Measurements from ENCODE around the gene CACNA1C.

CACNA1C gene

DNA sequence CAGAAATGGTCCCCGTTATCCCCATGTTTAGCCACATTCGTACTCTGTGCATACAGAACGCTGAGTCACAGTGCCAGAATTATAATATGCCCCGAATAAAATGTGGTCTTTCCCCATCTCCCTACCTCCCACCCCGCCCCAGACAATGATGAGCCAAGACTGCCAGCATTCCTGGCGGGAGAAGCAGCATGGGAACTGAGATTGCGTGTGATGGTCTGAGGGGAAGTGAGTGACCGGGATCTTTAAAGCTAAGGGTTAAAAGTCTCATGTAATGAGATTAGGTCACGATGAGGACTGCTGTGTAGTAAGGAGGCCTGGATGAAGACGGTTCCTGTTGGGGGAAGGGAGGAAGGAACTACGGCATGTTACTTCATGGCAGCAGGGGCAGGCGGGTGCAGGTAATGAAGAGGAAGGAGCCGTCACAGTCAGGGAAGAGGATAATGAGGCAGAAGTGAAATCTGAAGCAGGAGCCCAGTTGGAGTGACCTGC, 498.7 kb downstream of the CACNA1C start:
- peaks cover 8% of the 10 kb centered on the region for H3K27me3 Mint-ChIP-seq

GRCh38 chr12:2552000-2552756, 499.4 kb downstream of the CACNA1C start:
- Mint-ChIP-seq H3K4me3 (no peak overlapping the region), H3K4me1 (no peaks in the 10 kb centered on the region), H3K9me3 (no peaks in the 10 kb centered on the region), H3K27me3 (peaks cover 6% of the 10 kb centered on the region), H3K27ac (no peak overlapping the region)
- ATAC-seq = no peak
- DNase-seq = no peak

More for the DNA sequence above, 498.7 kb downstream of the CACNA1C start:
- Mint-ChIP-seq H3K27ac (no peak overlapping the region), H3K4me3 (no peak overlapping the region), H3K4me1 (no peaks in the 10 kb centered on the region), H3K9me3 (no peaks in the 10 kb centered on the region)
- DNase-seq (no peak), ATAC-seq (no peak)

DNA sequence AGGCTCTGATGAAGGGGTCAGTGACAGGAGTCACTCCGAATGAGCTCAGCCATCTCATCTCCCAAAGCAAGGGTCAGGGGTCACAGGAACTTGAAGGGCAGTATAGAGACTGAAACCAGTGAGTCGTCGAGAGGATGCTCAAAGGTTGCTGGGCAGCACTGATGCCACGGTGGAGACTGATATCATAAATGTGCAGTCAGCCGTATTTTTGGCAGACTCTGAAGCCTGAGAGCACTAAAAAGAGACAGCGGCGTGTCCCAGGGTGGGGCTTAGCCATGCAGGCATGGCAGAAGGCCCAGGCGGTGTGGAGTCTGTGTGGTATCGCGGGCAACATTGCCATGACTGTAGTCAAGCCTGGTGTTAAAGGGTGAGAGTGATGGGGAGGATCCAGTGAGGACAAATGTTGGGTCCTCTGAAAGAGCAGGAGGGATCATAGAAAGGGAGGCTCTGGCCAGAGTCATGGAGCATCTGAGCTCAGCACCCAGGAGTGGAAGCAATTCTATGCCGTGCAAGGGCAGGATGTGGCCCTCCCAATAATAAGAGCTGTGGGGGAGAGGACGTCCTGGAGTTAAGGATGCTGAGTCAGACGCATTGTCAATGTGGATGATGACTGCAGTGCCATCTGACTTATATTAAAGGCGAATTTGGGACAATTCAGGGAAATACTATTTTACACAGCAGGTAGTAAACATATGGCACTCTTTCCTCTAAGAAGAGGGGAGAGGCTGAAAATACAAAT, 500.8 kb downstream of the CACNA1C start:
- ATAC-seq (no peak), DNase-seq (no peak)
- Mint-ChIP-seq H3K27me3 (no peaks in the 10 kb centered on the region), H3K4me1 (no peaks in the 10 kb centered on the region), H3K27ac (no peak overlapping the region), H3K9me3 (no peaks in the 10 kb centered on the region), H3K4me3 (no peak overlapping the region)

- H3K4me3 Mint-ChIP-seq = no peak overlapping the region
- no peaks in the 10 kb centered on the region for H3K9me3 Mint-ChIP-seq
- no peak overlapping the region for H3K27ac Mint-ChIP-seq
- H3K27me3 Mint-ChIP-seq = no peaks in the 10 kb centered on the region
- no peaks in the 10 kb centered on the region for H3K4me1 Mint-ChIP-seq
- DNase-seq (no peak), ATAC-seq (no peak)
These were observed 502.8 kb downstream of the CACNA1C start for GRCh38 chr12:2555487-2556082.

DNA sequence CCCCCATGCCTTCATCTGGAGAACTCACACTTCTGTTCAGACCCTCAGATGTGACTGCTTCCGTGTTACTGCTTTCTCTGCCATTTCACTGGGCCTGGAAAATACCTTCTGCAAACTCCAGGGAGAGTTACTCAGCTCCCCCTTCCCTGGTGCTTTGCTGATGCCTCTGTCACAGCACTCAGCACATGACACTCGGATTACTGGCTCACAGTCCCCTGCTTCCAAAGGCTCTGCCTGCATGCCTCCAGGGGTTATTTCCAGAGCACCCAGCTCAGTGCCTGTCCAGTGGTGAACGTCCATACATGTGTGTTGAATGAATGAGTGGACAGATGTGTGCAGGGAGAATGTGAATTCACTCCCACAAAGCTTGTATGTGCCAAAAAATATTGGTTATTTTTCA, 504.8 kb downstream of the CACNA1C start:
- Mint-ChIP-seq H3K27me3 (no peaks in the 10 kb centered on the region), H3K4me1 (no peaks in the 10 kb centered on the region), H3K9me3 (no peaks in the 10 kb centered on the region), H3K27ac (no peak overlapping the region), H3K4me3 (no peak overlapping the region)
- no peak for ATAC-seq
- no peak for DNase-seq

GRCh38 chr12:2559931-2560330, 507.1 kb downstream of the CACNA1C start:
- H3K4me3 Mint-ChIP-seq = no peak overlapping the region
- H3K4me1 Mint-ChIP-seq = no peaks in the 10 kb centered on the region
- no peak for ATAC-seq
- no peak for DNase-seq
- H3K9me3 Mint-ChIP-seq = no peaks in the 10 kb centered on the region
- H3K27me3 Mint-ChIP-seq = no peaks in the 10 kb centered on the region
- no peak overlapping the region for H3K27ac Mint-ChIP-seq

GRCh38 chr12:2560356-2560755, 507.6 kb downstream of the CACNA1C start:
- no peaks in the 10 kb centered on the region for H3K9me3 Mint-ChIP-seq
- ATAC-seq = no peak
- H3K4me3 Mint-ChIP-seq = no peak overlapping the region
- H3K4me1 Mint-ChIP-seq = no peaks in the 10 kb centered on the region
- H3K27me3 Mint-ChIP-seq = no peaks in the 10 kb centered on the region
- H3K27ac Mint-ChIP-seq = no peak overlapping the region
- no peak for DNase-seq

DNA sequence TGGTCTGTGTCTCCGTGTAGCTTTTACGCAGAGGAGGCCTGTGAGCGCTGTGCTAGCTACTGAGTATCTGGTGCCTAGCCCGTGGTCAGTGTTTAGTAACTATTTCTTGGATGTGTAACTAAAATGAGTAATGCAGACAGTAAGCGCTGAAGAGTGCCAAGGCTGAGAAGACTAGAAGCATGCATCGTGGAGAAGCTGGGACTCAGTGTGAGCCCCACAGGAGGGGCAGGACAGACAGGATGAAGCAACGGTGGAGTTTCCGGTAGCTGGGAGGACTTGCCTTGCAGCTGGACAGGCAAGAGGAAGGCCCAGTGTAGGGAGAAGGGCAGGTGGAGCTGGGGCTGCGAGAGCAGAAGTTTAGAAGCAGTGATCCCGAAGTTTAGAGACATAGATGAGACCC, 508.6 kb downstream of the CACNA1C start:
- Mint-ChIP-seq H3K4me3 (no peak overlapping the region), H3K9me3 (no peaks in the 10 kb centered on the region), H3K27ac (no peak overlapping the region), H3K27me3 (no peaks in the 10 kb centered on the region), H3K4me1 (no peaks in the 10 kb centered on the region)
- DNase-seq = no peak
- ATAC-seq = no peak

DNA sequence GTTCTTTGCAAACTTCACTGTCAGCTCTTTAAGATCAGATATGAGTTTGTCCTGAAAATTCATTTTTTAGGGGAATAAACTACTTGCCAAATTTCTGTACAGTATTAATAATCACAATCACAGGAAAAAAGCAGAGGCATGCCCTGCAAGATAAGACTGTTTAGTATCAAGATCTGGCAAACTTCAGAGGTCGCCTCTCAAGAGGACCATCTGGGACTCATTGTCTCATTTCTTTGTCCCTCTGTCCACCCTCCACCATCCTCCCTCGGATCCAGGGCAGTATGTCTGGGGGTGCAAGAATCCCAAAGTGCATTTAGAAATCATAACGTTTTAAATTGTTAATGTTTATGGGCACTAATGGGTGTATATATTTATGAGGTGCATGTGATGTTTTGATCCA, 509.6 kb downstream of the CACNA1C start:
- Mint-ChIP-seq H3K27me3 (no peaks in the 10 kb centered on the region), H3K4me3 (no peak overlapping the region), H3K4me1 (no peaks in the 10 kb centered on the region), H3K9me3 (no peaks in the 10 kb centered on the region), H3K27ac (no peak overlapping the region)
- ATAC-seq (no peak), DNase-seq (no peak)

GRCh38 chr12:2563709-2564108, 510.9 kb downstream of the CACNA1C start:
- Mint-ChIP-seq H3K27ac (no peak overlapping the region), H3K9me3 (no peaks in the 10 kb centered on the region), H3K27me3 (no peaks in the 10 kb centered on the region), H3K4me1 (no peaks in the 10 kb centered on the region), H3K4me3 (no peak overlapping the region)
- ATAC-seq = no peak
- DNase-seq = no peak

GRCh38 chr12:2566161-2566560, 513.4 kb downstream of the CACNA1C start:
- H3K4me3 Mint-ChIP-seq = no peak overlapping the region
- no peaks in the 10 kb centered on the region for H3K4me1 Mint-ChIP-seq
- H3K9me3 Mint-ChIP-seq = no peaks in the 10 kb centered on the region
- H3K27ac Mint-ChIP-seq = no peak overlapping the region
- ATAC-seq = no peak
- DNase-seq = no peak
- no peaks in the 10 kb centered on the region for H3K27me3 Mint-ChIP-seq

DNA sequence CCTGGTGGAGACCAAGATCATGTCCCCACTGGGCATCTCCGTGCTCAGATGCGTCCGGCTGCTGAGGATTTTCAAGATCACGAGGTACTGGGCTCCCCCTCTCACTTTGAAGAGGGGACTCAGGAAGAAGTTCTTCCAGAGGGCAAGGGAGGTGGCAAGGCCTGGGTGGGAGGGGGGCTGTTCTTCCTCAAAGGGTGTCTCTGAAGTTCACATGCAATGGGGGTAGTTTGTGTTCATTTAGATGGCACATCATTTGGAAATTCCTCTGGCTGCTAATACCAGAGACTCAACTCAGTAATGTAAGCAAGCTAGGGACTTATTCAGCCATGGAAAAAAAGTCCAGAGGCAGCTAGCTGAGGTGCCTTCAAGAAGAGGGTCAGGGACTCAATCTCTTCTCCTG, 514.9 kb downstream of the CACNA1C start:
- Mint-ChIP-seq H3K27me3 (peaks cover 6% of the 10 kb centered on the region), H3K27ac (no peak overlapping the region), H3K4me1 (no peaks in the 10 kb centered on the region), H3K9me3 (no peaks in the 10 kb centered on the region), H3K4me3 (no peak overlapping the region)
- DNase-seq (no peak), ATAC-seq (no peak)

GRCh38 chr12:2570562-2570961, 517.8 kb downstream of the CACNA1C start:
- H3K9me3 Mint-ChIP-seq = no peaks in the 10 kb centered on the region
- ATAC-seq (no peak), DNase-seq (no peak)
- H3K27me3 Mint-ChIP-seq = peaks cover 12% of the 10 kb centered on the region
- no peaks in the 10 kb centered on the region for H3K4me1 Mint-ChIP-seq
- no peak overlapping the region for H3K27ac Mint-ChIP-seq
- no peak overlapping the region for H3K4me3 Mint-ChIP-seq

GRCh38 chr12:2574355-2574935, 521.7 kb downstream of the CACNA1C start:
- ATAC-seq (no peak), DNase-seq (no peak)
- Mint-ChIP-seq H3K27me3 (peaks cover 12% of the 10 kb centered on the region), H3K9me3 (no peaks in the 10 kb centered on the region), H3K4me3 (no peak overlapping the region), H3K4me1 (no peaks in the 10 kb centered on the region), H3K27ac (no peak overlapping the region)

GRCh38 chr12:2575245-2575644, 522.5 kb downstream of the CACNA1C start:
- no peak overlapping the region for H3K4me3 Mint-ChIP-seq
- H3K9me3 Mint-ChIP-seq = no peaks in the 10 kb centered on the region
- no peak overlapping the region for H3K27ac Mint-ChIP-seq
- peaks cover 12% of the 10 kb centered on the region for H3K27me3 Mint-ChIP-seq
- ATAC-seq (no peak), DNase-seq (no peak)
- H3K4me1 Mint-ChIP-seq = no peaks in the 10 kb centered on the region

DNA sequence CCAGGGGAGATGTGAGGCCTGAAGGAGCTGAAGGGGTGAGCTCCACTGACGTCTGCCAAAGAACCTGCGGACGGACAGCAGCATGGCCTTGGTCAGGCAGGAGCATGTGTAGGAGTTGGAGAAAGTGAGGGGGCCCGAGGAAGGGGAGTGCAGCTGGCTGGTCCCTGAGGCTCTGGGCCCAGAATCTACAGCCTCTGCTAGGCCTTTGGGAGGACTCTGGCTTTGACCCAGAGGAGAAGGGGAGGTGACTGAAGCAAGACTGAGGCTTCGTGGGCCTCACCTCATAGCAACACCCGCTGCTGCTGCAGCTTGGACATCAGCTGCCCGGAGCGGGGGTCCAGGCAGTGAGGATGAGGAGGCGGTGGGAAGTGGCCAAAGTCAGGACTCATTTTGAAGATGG, 525.4 kb downstream of the CACNA1C start:
- Mint-ChIP-seq H3K4me3 (no peak overlapping the region), H3K27ac (no peak overlapping the region), H3K4me1 (no peaks in the 10 kb centered on the region), H3K9me3 (no peaks in the 10 kb centered on the region), H3K27me3 (peaks cover 24% of the 10 kb centered on the region)
- DNase-seq (no peak), ATAC-seq (no peak)
